HCT116 (cell line): ENCODE measurements around the gene CCR2. TPM values are rescaled to one million over a fixed set of nuclear protein-coding genes. Genes with fewer than 3 reads are reported as not detected.

ENCODE experiments used
- ATAC-seq: fragments of 200-7000 bp; cut with Tn5 transposase; 2 replicates; pipeline ENCODE4 v1.9.1; 2020; ENCODE audit warnings: mild to moderate bottlenecking, moderate library complexity
- BruUV-seq: library from RNA; stranded (reverse); fragments of 400-500 nt; replicated peaks from 2 replicates; lab custom pipeline; 2021; lab: Mats Ljungman, UMichigan
- CTCF ChIA-PET: fragments of 300-600 bp; sonication (Branson Sonifier 250); formaldehyde crosslinking; loops from one replicate; lab custom pipeline; 2021; ENCODE audit warnings: antibody characterized with exemption; lab: Charles Lee
- POLR2A ChIA-PET: fragments of 300-600, 350-600 bp; sonication (Branson Sonifier 250); formaldehyde crosslinking; loops from one replicate; lab custom pipeline; 2021; ENCODE audit warnings: antibody characterized with exemption; lab: Charles Lee
- RAD21 ChIA-PET, 2 experiments: fragments of 300-600 bp; sonication (Branson Sonifier 250); formaldehyde crosslinking; loops; one replicate each; lab custom pipeline; 2023; ENCODE audit warnings: low total read pairs in 2 of 2; ENCODE audit not compliant: uncharacterized antibody in 2 of 2, unreplicated experiment in 2 of 2, low non-redundant PET in 1 of 2; lab: Charles Lee
- DNase-seq: peaks from one replicate; pipeline ENCODE4 v3.0.0-alpha.2; 2010; ENCODE audit warnings: low read depth, low spot score
- H2AFZ ChIP-seq: fragments of 200-600 bp; shearing (Covaris generic), sonication (generic); 2 replicates; pipeline ENCODE4 v1.6.1; 2017; ENCODE audit warnings: low read depth, mixed run types, mixed read lengths, antibody characterized with exemption, low read length; ENCODE audit not compliant: poor library complexity, severe bottlenecking
- H3K27ac ChIP-seq: 2 replicates; pipeline ENCODE4 v1.5.1; 2012; ENCODE audit warnings: low read depth, low read length
- H3K27me3 ChIP-seq: fragments of 200-600 bp; sonication (generic); 2 replicates; pipeline ENCODE4 v1.6.1; 2016; ENCODE audit warnings: mixed run types, low read length, mixed read lengths; ENCODE audit not compliant: insufficient read depth
- H3K36me3 ChIP-seq, 2 experiments: fragments of 200-500 bp in 1 of 2; fragments of 200-600 bp in 1 of 2; sonication (Bioruptor generic) in 1 of 2; sonication (generic) in 1 of 2; 2 replicates each; pipeline versions ENCODE4 v1.5.1 to v1.6.1; 2014 to 2016; ENCODE audit warnings: low read length in 2 of 2, inconsistent platforms in 1 of 2, mixed read lengths in 1 of 2, mixed run types in 1 of 2; ENCODE audit not compliant: insufficient read depth in 2 of 2, control insufficient read depth in 1 of 2
- H3K4me1 ChIP-seq, 2 experiments: fragments of 200-600 bp in 1 of 2; sonication (generic) in 1 of 2; 2 replicates each; pipeline versions ENCODE4 v1.5.1 to v1.6.1; 2012 to 2017; ENCODE audit warnings: low read length in 2 of 2, inconsistent platforms in 1 of 2, mild to moderate bottlenecking in 1 of 2, mixed read lengths in 1 of 2, mixed run types in 1 of 2, moderate library complexity in 1 of 2; ENCODE audit not compliant: insufficient read depth in 2 of 2, control insufficient read depth in 1 of 2
- H3K4me2 ChIP-seq: fragments of 200-600 bp; sonication (generic); 2 replicates; pipeline ENCODE4 v1.6.1; 2017; ENCODE audit warnings: mixed run types, low read length, mixed read lengths
- H3K4me3 ChIP-seq, 2 experiments: fragments of 200-600 bp in 1 of 2; sonication (generic) in 1 of 2; replicated peaks in 1 of 2; 2 replicates each; pipeline ENCODE4 v1.5.1; 2011 to 2016; ENCODE audit warnings: low read length in 2 of 2, control low read depth in 1 of 2, low read depth in 1 of 2, mild to moderate bottlenecking in 1 of 2, mixed read lengths in 1 of 2, mixed run types in 1 of 2
- H3K79me2 ChIP-seq: fragments of 200-600 bp; sonication (generic); 2 replicates; pipeline ENCODE4 v1.6.1; 2017; ENCODE audit warnings: mild to moderate bottlenecking, mixed run types, low read length, moderate library complexity, mixed read lengths; ENCODE audit not compliant: insufficient read depth
- H3K9ac ChIP-seq: fragments of 200-600 bp; sonication (generic); 2 replicates; pipeline ENCODE4 v1.6.1; 2016; ENCODE audit warnings: low read length, mixed read lengths
- H3K9me2 ChIP-seq: fragments of 200-600 bp; sonication (generic), shearing (Covaris generic); 2 replicates; pipeline ENCODE4 v1.6.1; 2017; ENCODE audit warnings: mixed run types, mild to moderate bottlenecking, moderate library complexity; ENCODE audit not compliant: insufficient read depth
- H3K9me3 ChIP-seq, 2 experiments: fragments of 200-500 bp in 1 of 2; fragments of 200-600 bp in 1 of 2; sonication (Bioruptor generic) in 1 of 2; sonication (generic) in 1 of 2; 2 replicates each; pipeline ENCODE4 v1.6.1; 2014 to 2017; ENCODE audit warnings: low read length in 2 of 2, mixed read lengths in 2 of 2, inconsistent platforms in 1 of 2, low read depth in 1 of 2, mild to moderate bottlenecking in 1 of 2, mixed run types in 1 of 2, moderate library complexity in 1 of 2; ENCODE audit not compliant: control insufficient read depth in 1 of 2, insufficient read depth in 1 of 2
- H4K20me1 ChIP-seq: fragments of 200-600 bp; sonication (generic), shearing (Covaris generic); 2 replicates; pipeline ENCODE4 v1.6.1; 2017; ENCODE audit warnings: mixed run types, mild to moderate bottlenecking, moderate library complexity; ENCODE audit not compliant: insufficient read depth
- ATF3 ChIP-seq: IDR thresholded peaks from 2 replicates; pipeline ENCODE4 v1.6.1; 2012
- CBX3 ChIP-seq: IDR thresholded peaks from 2 replicates; pipeline ENCODE4 v1.6.1; 2012; ENCODE audit warnings: low read depth
- CTCF ChIP-seq, 3 experiments: fragments of 200-600 bp in 1 of 3; sonication (generic) in 1 of 3; IDR thresholded peaks in 2 of 3; conservative IDR thresholded peaks in 1 of 3; 2 replicates each; pipeline ENCODE4 v1.5.1; 2012 to 2017; ENCODE audit warnings: low read depth in 2 of 3, low read length in 2 of 3, antibody characterized with exemption in 1 of 3, borderline replicate concordance in 1 of 3, control low read depth in 1 of 3, mild to moderate bottlenecking in 1 of 3, mixed read lengths in 1 of 3, mixed run types in 1 of 3, moderate library complexity in 1 of 3; ENCODE audit not compliant: insufficient read depth in 1 of 3
- ELF1 ChIP-seq: IDR thresholded peaks from 2 replicates; pipeline ENCODE4 v1.6.1; 2012; ENCODE audit warnings: low read depth, borderline replicate concordance
- JUND ChIP-seq: IDR thresholded peaks from 2 replicates; pipeline ENCODE4 v1.6.1; 2012
- POLR2A ChIP-seq: IDR thresholded peaks from 2 replicates; pipeline ENCODE4 v1.7.0; 2011; ENCODE audit warnings: borderline replicate concordance; ENCODE audit not compliant: insufficient read depth, insufficient read length; ENCODE audit errors: extremely low read depth
- SIN3A ChIP-seq: IDR thresholded peaks from 2 replicates; pipeline ENCODE4 v1.6.1; 2012; ENCODE audit warnings: low read depth
- SP1 ChIP-seq: IDR thresholded peaks from 2 replicates; pipeline ENCODE4 v1.6.1; 2012; ENCODE audit warnings: low read depth
- SRF ChIP-seq: IDR thresholded peaks from 2 replicates; pipeline ENCODE4 v1.6.1; 2012; ENCODE audit warnings: low read depth
- TCF7L2 ChIP-seq: IDR thresholded peaks from 2 replicates; pipeline ENCODE4 v1.7.0; 2011; ENCODE audit warnings: borderline replicate concordance, inconsistent platforms; ENCODE audit not compliant: insufficient read depth, insufficient read length; ENCODE audit errors: extremely low read depth
- YY1 ChIP-seq: IDR thresholded peaks from 2 replicates; pipeline ENCODE4 v1.6.1; 2011; ENCODE audit warnings: low read length, low read depth, moderate library complexity, mild to moderate bottlenecking; ENCODE audit not compliant: insufficient replicate concordance; ENCODE audit errors: extremely low read depth
- ZBTB33 ChIP-seq: IDR thresholded peaks from 2 replicates; pipeline ENCODE4 v1.6.1; 2011; ENCODE audit warnings: mild to moderate bottlenecking, low read length, moderate library complexity; ENCODE audit not compliant: insufficient replicate concordance; ENCODE audit errors: extremely low read depth
- intact Hi-C: fragments of 100-400 bp; cut with micrococcal nuclease; formaldehyde crosslinking; loops from 2 replicates; pipeline ENCODE4 v1.10.0; 2022
- total RNA-seq: library from RNA; stranded (reverse); gene quantifications from one replicate; pipeline ENCODE4 v1.2.1, GENCODE V29; 2021; ENCODE audit not compliant: unreplicated experiment

The CCR2 gene
- total RNA-seq, 1 experiment from 2014 or later: not detected

- TF ChIP-seq ATF3 (no peak), POLR2A (no peak), TCF7L2 (no peak), JUND (no peak), SIN3A (no peak)
These were observed 54.1 kb downstream of the CCR2 start (continued) for GRCh38 chr3:46407970-46408369.

GRCh38 chr3:46408853-46409252 is 54.9 kb downstream of the CCR2 start:
- H3K27ac ChIP-seq: no peak overlapping the region
- H4K20me1 ChIP-seq: no peaks in the 10 kb centered on the region
- no peaks in the 10 kb centered on the region for H3K27me3 ChIP-seq
- H3K4me3 ChIP-seq: no peak overlapping the region
- intact Hi-C loops: no loop called here
- H3K79me2 ChIP-seq: no peaks in the 10 kb centered on the region
- H3K9me2 ChIP-seq: no peaks in the 10 kb centered on the region
- no peak overlapping the region for H2AFZ ChIP-seq
- no peak overlapping the region for H3K4me2 ChIP-seq
- no peaks in the 10 kb centered on the region for H3K9me3 ChIP-seq
- ChIA-PET CTCF (no interaction called here), RAD21 (no interaction called here), POLR2A (no interaction called here)
- ATAC-seq (no peak), DNase-seq (no peak)
- no peaks in the 10 kb centered on the region for H3K36me3 ChIP-seq
- BruUV-seq: no TSS peak
- no peak overlapping the region for H3K9ac ChIP-seq
- TF ChIP-seq ELF1: no peak
- no peak for TF ChIP-seq SP1
- no peak for TF ChIP-seq SRF
- TF ChIP-seq CBX3: no peak
- 0 out of 6 replicates have a peak, but pooled peaks of 1 of the 3 experiments have one; percentile 8 for TF ChIP-seq CTCF (IDR thresholded peaks at IDR 0.05 in 2 of 3, conservative IDR thresholded peaks at IDR 0.05 in 1 of 3; ENCODE audit: borderline replicate concordance in 1 of 3, insufficient read depth in 1 of 3, low read depth in 2 of 3, low read length in 2 of 3)
- TF ChIP-seq ZBTB33: no peak
- no peak for TF ChIP-seq YY1
- peaks cover 0 to 10% of the 10 kb centered on the region in 2 experiments; a peak in 1 of 4 replicates for H3K4me1 ChIP-seq
